Fibroblast of lung (primary cell): Measurements from ENCODE around the gene CAPN10.

Experiments
- CTCF ChIP-seq, 2 donors: IDR thresholded peaks in 1 of 2; conservative IDR thresholded peaks in 1 of 2; 1 replicate in 1 of 2; 2 replicates in 1 of 2; pipeline ENCODE4 v1.5.1; 2011 to 2012; ENCODE audit warnings: low read length in 2 of 2, control low read depth in 1 of 2, inconsistent platforms in 1 of 2, low read depth in 1 of 2, mild to moderate bottlenecking in 1 of 2
- EZH2 ChIP-seq: IDR thresholded peaks from 2 replicates; pipeline ENCODE4 v1.5.1; 2012; ENCODE audit warnings: low read length, control low read depth, mild to moderate bottlenecking; ENCODE audit errors: missing control alignments

GRCh38 chr2:240585101-240585500 lies 1.4 kb upstream of the CAPN10 start:
- no peak for TF ChIP-seq CTCF (conservative IDR thresholded peaks at IDR 0.05 in 1 of 2, IDR thresholded peaks at IDR 0.05 in 1 of 2; ENCODE audit: low read depth in 1 of 2, low read length in 2 of 2)
- TF ChIP-seq EZH2, result no peak
